Large intestine (tissue), 12 donors: ENCODE data around the gene RBP3. TPM values are rescaled to one million over a fixed set of nuclear protein-coding genes. Genes with fewer than 3 reads are reported as not detected.

ENCODE experiments used
- DNase-seq, 2 donors: peaks; one replicate each; pipeline versions ENCODE4 v3.0.0 to v3.0.0-alpha.2; 2013
- H3K27ac ChIP-seq: one replicate; pipeline ENCODE4 v1.5.1; 2013; ENCODE audit warnings: low read length
- H3K27me3 ChIP-seq: 2 replicates; pipeline ENCODE4 v1.6.1; 2013; ENCODE audit warnings: low read length; ENCODE audit not compliant: control insufficient read depth, insufficient read depth
- H3K36me3 ChIP-seq: 2 replicates; pipeline ENCODE4 v1.6.1; 2013; ENCODE audit warnings: low read length; ENCODE audit not compliant: control insufficient read depth, insufficient read depth
- H3K4me1 ChIP-seq: one replicate; pipeline ENCODE4 v1.6.1; 2013; ENCODE audit warnings: low read length; ENCODE audit not compliant: control insufficient read depth, insufficient read depth
- H3K4me3 ChIP-seq: one replicate; pipeline ENCODE4 v1.5.1; 2013; ENCODE audit warnings: low read length
- H3K9me3 ChIP-seq: one replicate; pipeline ENCODE4 v1.6.1; 2013; ENCODE audit warnings: mild to moderate bottlenecking, low read depth, low read length, moderate library complexity; ENCODE audit not compliant: control insufficient read depth
- WGBS: methylation state at CpG from one replicate; pipeline ENCODE4 v1.1.5; 2013; ENCODE audit warnings: low lambda C conversion rate; ENCODE audit not compliant: insufficient coverage; 5-methylcytosine and 5-hydroxymethylcytosine counted together
- long read RNA-seq, 11 donors: transcript quantifications; one replicate each; lab custom pipeline, GENCODE V29; 2026
- polyA plus RNA-seq: library from polyadenylated mRNA; unstranded; fragments of 120-200 nt; gene quantifications from one replicate; pipeline ENCODE4 v1.2.1, GENCODE V29; 2013

The RBP3 gene
- polyA plus RNA-seq, result 0.06 TPM
- long read RNA-seq, donor 1, result 0 reads
- long read RNA-seq, donor 2, result 0 reads
- long read RNA-seq, donor 3, result 0 reads
- long read RNA-seq, donor 4, result 0 reads
- long read RNA-seq, donor 5, result 0 reads
- long read RNA-seq, donor 6, result 0 reads
- long read RNA-seq, donor 7, result 0 reads
- long read RNA-seq, donor 8, result 0 reads
- long read RNA-seq, donor 9, result 0 reads
- long read RNA-seq, donor 10, result 0 reads
- long read RNA-seq, donor 11, result 0 reads

DNA sequence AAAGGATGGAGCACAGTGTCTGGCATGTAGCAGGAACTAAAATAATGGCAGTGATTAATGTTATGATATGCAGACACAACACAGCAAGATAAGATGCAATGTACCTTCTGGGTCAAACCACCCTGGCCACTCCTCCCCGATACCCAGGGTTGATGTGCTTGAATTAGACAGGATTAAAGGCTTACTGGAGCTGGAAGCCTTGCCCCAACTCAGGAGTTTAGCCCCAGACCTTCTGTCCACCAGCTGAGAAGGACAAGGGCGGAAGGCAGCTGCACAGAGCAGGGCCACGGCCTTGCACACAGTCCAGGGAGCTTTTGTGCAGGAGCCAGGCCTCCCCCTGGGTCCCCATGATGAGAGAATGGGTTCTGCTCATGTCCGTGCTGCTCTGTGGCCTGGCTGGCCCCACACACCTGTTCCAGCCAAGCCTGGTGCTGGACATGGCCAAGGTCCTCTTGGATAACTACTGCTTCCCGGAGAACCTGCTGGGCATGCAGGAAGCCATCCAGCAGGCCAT, at the start of gene RBP3:
Gene RBP3 (plus strand): TSS at position 226 of the 514 bp plus-strand sequence. CDS start 122 bp downstream, at position 348.
- H3K27me3 ChIP-seq, result no peaks in the 10 kb centered on the region
- H3K4me1 ChIP-seq, result no peaks in the 10 kb centered on the region
- no peaks in the 10 kb centered on the region for H3K36me3 ChIP-seq
- H3K9me3 ChIP-seq, result no peaks in the 10 kb centered on the region
- no peak for DNase-seq
- no CpG with 5 or more reads among the region's 5 CpGs for WGBS
- no peak within 1 kb of the TSS for H3K4me3 ChIP-seq
- no peak within 1 kb of the TSS for H3K27ac ChIP-seq

DNA sequence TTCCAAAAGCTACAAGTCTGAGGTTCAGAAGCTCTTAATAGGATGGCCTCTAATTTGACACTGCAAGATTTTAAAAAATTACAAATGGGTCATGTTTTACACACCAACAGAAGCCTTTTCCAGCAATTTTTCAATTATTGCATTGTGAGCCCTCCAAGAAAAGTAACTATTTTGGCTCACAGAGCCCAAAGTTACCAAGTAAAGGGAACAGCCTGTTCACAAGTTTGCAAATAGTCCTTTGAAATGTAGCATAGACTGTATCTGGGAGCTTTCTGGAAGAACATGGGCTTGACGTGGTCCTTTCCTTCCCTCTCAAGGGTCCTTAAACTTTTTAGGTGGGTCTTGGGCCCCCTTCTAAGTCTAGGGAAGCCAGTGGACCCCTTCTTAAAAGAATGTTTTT, 49.4 kb upstream of the RBP3 start:
- Histone ChIP-seq H3K27me3 (peaks cover 85% of the 10 kb centered on the region), H3K9me3 (no peaks in the 10 kb centered on the region), H3K36me3 (no peaks in the 10 kb centered on the region), H3K4me3 (no peak overlapping the region), H3K27ac (no peak overlapping the region), H3K4me1 (no peaks in the 10 kb centered on the region)
- WGBS, result no CpG with 5 or more reads among the region's 1 CpG
- DNase-seq, result no peak

DNA sequence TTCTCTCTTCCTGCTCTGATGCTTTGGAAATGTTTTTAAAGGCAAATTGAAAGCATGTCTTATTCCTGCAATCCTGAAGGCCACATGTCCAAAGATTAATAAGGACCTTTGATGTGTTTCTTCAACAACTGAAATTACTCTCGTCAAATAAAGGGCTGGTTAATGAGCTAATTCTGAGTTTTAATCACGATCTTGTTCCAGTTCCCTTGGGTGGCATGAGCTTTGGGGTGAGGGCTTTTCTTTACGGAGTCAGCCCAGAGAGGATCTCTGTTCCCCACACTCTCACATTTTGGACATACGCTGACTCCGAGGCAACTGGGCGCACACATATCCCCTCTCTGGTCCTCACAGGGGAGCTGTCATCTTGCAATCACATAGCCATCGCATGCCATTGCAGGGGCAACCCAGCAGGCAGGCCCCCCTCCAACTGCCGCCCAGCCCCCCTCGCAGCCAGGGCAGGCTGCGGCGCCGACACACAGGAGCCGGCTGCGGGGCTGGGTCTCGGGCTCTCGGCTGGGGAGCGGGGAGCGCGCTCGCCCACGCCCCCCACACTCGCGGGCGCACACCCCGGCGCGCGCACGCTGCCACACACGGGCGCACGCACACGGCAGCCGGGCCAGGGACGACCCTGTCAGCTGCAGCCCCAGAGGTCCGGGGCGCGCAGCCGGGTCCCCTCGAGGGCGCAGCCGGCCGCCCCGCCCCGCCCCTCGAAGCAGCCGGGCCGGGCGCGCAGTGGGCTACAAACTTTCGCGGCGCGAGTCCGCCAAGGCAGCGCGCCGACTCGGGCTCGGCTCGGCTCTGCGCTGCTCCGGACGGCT, 48.3 kb upstream of the RBP3 start, which contains the start of gene GDF10:
Gene GDF10 (plus strand): TSS at position 587 of the 818 bp plus-strand sequence. CDS start 455 bp downstream, outside the sequence.
- Histone ChIP-seq H3K4me1 (no peaks in the 10 kb centered on the region), H3K27me3 (peaks cover 85% of the 10 kb centered on the region), H3K9me3 (no peaks in the 10 kb centered on the region), H3K27ac (no peak within 1 kb of the TSS), H3K36me3 (no peaks in the 10 kb centered on the region), H3K4me3 (peak within 1 kb of the TSS; percentile 13)
- DNase-seq, result no peak
- WGBS, result no CpG with 5 or more reads among the region's 64 CpGs

DNA sequence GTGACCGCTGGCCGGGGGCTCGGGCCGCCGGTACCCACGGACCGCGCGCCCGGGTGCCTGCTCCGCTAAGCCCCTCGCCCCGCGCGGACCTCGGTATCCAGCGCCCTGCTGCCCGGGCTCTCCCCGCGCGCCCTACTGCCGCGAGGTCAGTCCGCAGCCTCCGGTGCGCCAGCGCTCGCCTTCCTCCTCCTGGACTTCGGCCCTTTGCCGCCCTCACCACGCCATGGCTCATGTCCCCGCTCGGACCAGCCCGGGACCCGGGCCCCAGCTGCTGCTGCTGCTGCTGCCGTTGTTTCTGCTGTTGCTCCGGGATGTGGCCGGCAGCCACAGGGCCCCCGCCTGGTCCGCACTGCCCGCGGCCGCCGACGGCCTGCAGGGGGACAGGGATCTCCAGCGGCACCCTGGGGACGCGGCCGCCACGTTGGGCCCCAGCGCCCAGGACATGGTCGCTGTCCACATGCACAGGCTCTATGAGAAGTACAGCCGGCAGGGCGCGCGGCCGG, 47.7 kb upstream of the RBP3 start:
- DNase-seq, result peak in 1 of 2 donors; percentile 21
- no peaks in the 10 kb centered on the region for H3K4me1 ChIP-seq
- WGBS, result no CpG with 5 or more reads among the region's 57 CpGs

GRCh38 chr10:47301833-47302232, 46.3 kb upstream of the RBP3 start:
- no peaks in the 10 kb centered on the region for H3K36me3 ChIP-seq
- H3K4me1 ChIP-seq, result no peaks in the 10 kb centered on the region
- H3K27me3 ChIP-seq, result peaks cover 69% of the 10 kb centered on the region
- WGBS, result no CpG with 5 or more reads among the region's 2 CpGs
- H3K9me3 ChIP-seq, result no peaks in the 10 kb centered on the region
- no peak overlapping the region for H3K27ac ChIP-seq
- DNase-seq, result no peak
- H3K4me3 ChIP-seq, result no peak overlapping the region

More for the DNA sequence above, 47.7 kb upstream of the RBP3 start:
- Histone ChIP-seq H3K27me3 (peaks cover 79% of the 10 kb centered on the region), H3K36me3 (no peaks in the 10 kb centered on the region), H3K9me3 (no peaks in the 10 kb centered on the region), H3K4me3 (peak overlapping the region; percentile 13), H3K27ac (no peak overlapping the region)

DNA sequence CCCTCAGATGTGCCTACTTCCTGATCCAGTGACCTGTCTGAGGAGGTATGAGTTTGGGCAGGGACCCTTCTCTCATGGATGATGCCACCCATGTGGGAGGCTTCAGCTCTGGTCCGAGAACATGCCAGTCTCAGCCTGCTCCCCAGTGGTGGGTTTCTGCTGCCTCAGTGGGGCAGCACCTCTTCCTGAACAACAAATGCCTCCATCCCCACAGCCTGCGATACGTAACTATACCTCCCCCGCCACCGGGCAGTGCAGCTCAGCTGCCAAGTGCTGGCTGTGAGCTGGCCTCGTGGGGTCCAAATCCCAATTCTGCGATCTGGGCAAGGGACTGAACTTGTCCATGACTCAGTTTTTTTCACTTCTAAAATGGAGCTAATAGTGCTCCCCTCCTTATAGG, 45.1 kb upstream of the RBP3 start:
- no peaks in the 10 kb centered on the region for H3K4me1 ChIP-seq
- no CpG with 5 or more reads among the region's 7 CpGs for WGBS
- H3K27ac ChIP-seq, result no peak overlapping the region
- no peaks in the 10 kb centered on the region for H3K9me3 ChIP-seq
- DNase-seq, result no peak
- peaks cover 65% of the 10 kb centered on the region for H3K27me3 ChIP-seq
- no peaks in the 10 kb centered on the region for H3K36me3 ChIP-seq
- no peak overlapping the region for H3K4me3 ChIP-seq

DNA sequence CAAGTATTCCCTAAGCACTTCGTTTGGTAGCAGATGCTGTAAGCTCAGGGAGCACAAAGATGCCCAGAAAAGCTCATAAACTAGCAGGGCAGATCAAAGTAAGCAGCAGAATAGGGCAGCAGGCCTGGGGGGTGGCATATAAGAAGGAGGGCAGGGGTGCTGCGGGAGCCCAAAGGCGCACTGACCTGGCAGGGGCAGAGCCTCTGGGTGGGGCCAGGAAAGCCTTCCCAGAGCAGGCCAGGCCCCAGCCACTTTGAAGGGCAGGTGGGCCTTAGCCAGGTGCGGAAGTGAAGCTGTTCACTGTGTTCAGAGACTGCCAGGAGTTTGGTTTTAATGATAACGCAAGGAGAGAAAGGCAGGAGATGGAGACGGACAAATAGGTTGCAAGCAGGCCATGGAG, 44.3 kb upstream of the RBP3 start:
- no CpG with 5 or more reads among the region's 6 CpGs for WGBS
- H3K9me3 ChIP-seq, result no peaks in the 10 kb centered on the region
- no peak for DNase-seq
- no peak overlapping the region for H3K4me3 ChIP-seq
- H3K27me3 ChIP-seq, result peaks cover 58% of the 10 kb centered on the region
- H3K4me1 ChIP-seq, result no peaks in the 10 kb centered on the region
- H3K36me3 ChIP-seq, result no peaks in the 10 kb centered on the region
- no peak overlapping the region for H3K27ac ChIP-seq

DNA sequence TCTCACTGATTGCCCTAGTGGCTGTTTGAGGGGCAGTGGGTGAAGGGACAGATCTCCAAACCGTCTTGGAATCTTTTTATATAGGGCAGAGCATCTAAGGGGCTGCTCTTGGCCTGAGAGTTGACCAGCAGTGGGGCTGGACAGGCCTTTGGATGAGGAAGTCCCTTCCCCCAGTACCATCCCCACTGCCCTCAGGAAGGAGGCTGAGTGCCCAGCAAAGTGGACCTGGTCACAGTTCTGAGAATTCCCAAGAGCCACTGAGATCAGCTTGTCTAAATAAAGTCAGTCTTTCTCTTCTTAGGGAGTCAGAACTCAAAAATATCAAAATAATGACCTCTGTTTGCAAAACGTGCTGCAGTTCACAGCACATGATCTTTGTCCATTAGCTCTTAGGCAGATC, 42.6 kb upstream of the RBP3 start:
- peaks cover 48% of the 10 kb centered on the region for H3K27me3 ChIP-seq
- no peak for DNase-seq
- WGBS, result no CpG with 5 or more reads among the region's 2 CpGs
- H3K9me3 ChIP-seq, result no peaks in the 10 kb centered on the region
- no peak overlapping the region for H3K27ac ChIP-seq
- no peaks in the 10 kb centered on the region for H3K4me1 ChIP-seq
- no peak overlapping the region for H3K4me3 ChIP-seq
- H3K36me3 ChIP-seq, result no peaks in the 10 kb centered on the region

DNA sequence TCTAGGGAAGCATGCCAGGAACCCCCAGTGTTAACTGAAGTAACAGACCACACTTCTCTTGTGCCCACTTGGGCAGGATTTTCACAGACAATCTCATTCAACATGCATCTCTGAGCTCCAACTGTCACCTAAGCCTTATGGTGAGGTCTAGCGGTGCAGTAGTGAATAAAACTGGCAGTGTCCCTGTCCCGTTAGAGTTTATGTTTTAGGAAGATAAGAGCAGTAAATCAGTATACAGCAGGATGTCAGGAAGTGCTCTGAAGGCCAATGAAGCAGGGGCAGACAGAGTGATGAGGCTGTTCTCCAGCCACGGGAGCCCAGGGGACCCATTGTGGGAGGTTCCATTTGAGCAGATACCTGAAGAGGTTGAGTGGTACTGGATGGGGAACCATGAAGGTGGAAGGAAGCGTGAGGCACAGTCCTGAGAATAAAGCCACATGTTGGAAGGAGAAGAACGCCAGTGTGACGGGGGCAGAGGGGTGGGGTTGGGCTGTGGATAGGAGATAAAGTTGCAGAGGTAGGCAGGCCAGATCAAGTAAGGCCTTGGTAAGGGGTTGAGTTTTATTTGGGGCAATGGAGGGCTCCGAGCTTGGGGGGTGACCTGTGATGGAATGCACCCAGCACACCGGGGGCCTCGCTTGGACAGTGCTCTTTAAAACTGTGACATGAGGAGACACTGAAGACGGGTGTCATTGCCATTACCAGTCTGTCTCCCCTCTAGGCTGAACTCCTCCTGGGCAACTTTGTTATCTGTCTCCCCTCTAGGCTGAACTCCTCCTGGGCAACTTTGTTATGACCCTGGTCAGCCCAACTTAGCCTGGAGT, 41.6 kb upstream of the RBP3 start:
- Histone ChIP-seq H3K27me3 (peaks cover 37% of the 10 kb centered on the region), H3K9me3 (no peaks in the 10 kb centered on the region), H3K27ac (no peak overlapping the region), H3K4me3 (no peak overlapping the region), H3K36me3 (no peaks in the 10 kb centered on the region), H3K4me1 (no peaks in the 10 kb centered on the region)
- DNase-seq, result no peak
- WGBS, result 0% methylated on average over 1 of the region's 10 CpGs

GRCh38 chr10:47307381-47307780, 40.8 kb upstream of the RBP3 start:
- no CpG with 5 or more reads among the region's 3 CpGs for WGBS
- no peaks in the 10 kb centered on the region for H3K9me3 ChIP-seq
- DNase-seq, result no peak

More at GRCh38 chr10:47307381-47307780, 40.8 kb upstream of the RBP3 start:
- peaks cover 30% of the 10 kb centered on the region for H3K27me3 ChIP-seq
- H3K4me1 ChIP-seq, result no peaks in the 10 kb centered on the region
- H3K27ac ChIP-seq, result no peak overlapping the region
- no peaks in the 10 kb centered on the region for H3K36me3 ChIP-seq
- H3K4me3 ChIP-seq, result no peak overlapping the region
